HepG2 (cell line): ENCODE results near the gene OLFM1. TPM values are rescaled to one million over a fixed set of nuclear protein-coding genes. Genes with fewer than 3 reads are reported as not detected.

Source experiments
- ATAC-seq: fragments of 200-7000 bp; cut with Tn5 transposase; 3 replicates; pipeline ENCODE4 v1.9.1; 2020; ENCODE audit warnings: mild to moderate bottlenecking, moderate library complexity
- BruUV-seq: library from RNA; stranded (reverse); fragments of 400-500 nt; replicated peaks from 2 replicates; lab custom pipeline; 2021; lab: Mats Ljungman, UMichigan
- CTCF ChIA-PET: fragments of 300-600 bp; formaldehyde crosslinking; extraction: SDS; loops from one replicate; lab custom pipeline; 2021; ENCODE audit warnings: low total read pairs, inconsistent platforms, low intra/inter-chr PET ratio; lab: Yijun Ruan, JAX
- POLR2A ChIA-PET: fragments of 350-600 bp; sonication (Branson Sonifier 250); formaldehyde crosslinking; loops from one replicate; lab custom pipeline; 2020; ENCODE audit warnings: antibody characterized with exemption, inconsistent platforms; lab: Yijun Ruan, JAX
- DNase-seq: peaks from one replicate; pipeline ENCODE4 v3.0.0-alpha.2; 2015; ENCODE audit warnings: low spot score
- FAIRE-seq: peaks from 3 replicates; lab custom pipeline; 2011; peaks lifted over from hg19 to GRCh38; lab: Jason Lieb, UNC
- H2AFZ ChIP-seq: one replicate; pipeline ENCODE4 v1.6.1; 2011; ENCODE audit warnings: low read length, inconsistent platforms
- H3K27ac ChIP-seq: fragments of 300-600 bp; 3 replicates; pipeline ENCODE4 v1.8.0; 2011; ENCODE audit warnings: mixed run types, mild to moderate bottlenecking, mixed read lengths, low read length, inconsistent platforms; ENCODE audit not compliant: insufficient read depth; ENCODE audit errors: extremely low read length
- H3K27me3 ChIP-seq, 2 experiments: fragments of 200-600 bp in 1 of 2; 2 replicates in 1 of 2; 3 replicates in 1 of 2; pipeline versions ENCODE4 v1.6.0 to v1.8.0; 2011; ENCODE audit warnings: low read length in 2 of 2, mild to moderate bottlenecking in 2 of 2, moderate library complexity in 2 of 2, inconsistent platforms in 1 of 2; ENCODE audit not compliant: insufficient read depth in 2 of 2, control insufficient read depth in 1 of 2
- H3K36me3 ChIP-seq, 2 experiments: fragments of 200-600 bp in 1 of 2; replicated peaks in 1 of 2; 2 replicates in 1 of 2; 3 replicates in 1 of 2; pipeline versions ENCODE4 v1.5.1 to v1.8.0; 2011; ENCODE audit warnings: low read length in 2 of 2, inconsistent platforms in 1 of 2; ENCODE audit not compliant: insufficient read depth in 2 of 2, control insufficient read depth in 1 of 2
- H3K4me1 ChIP-seq: 2 replicates; pipeline ENCODE4 v1.5.1; 2012; ENCODE audit warnings: low read length, inconsistent platforms; ENCODE audit not compliant: insufficient read depth
- H3K4me2 ChIP-seq: 2 replicates; pipeline ENCODE4 v1.6.0; 2011; ENCODE audit warnings: low read depth, low read length, inconsistent platforms
- H3K4me3 ChIP-seq, 3 experiments: fragments of 200-600 bp in 1 of 3; sonication (generic), shearing (Covaris generic) in 1 of 3; replicated peaks in 1 of 3; 2 replicates each; pipeline ENCODE4 v1.5.1; 2011 to 2016; ENCODE audit warnings: low read length in 3 of 3, inconsistent platforms in 2 of 3, low read depth in 2 of 3, mild to moderate bottlenecking in 2 of 3, control low read depth in 1 of 3, mixed read lengths in 1 of 3; ENCODE audit not compliant: insufficient read depth in 1 of 3
- H3K79me2 ChIP-seq: one replicate; pipeline ENCODE4 v1.6.1; 2011; ENCODE audit warnings: low read length, inconsistent platforms; ENCODE audit not compliant: insufficient read depth
- H3K9ac ChIP-seq: 2 replicates; pipeline ENCODE4 v1.6.0; 2011; ENCODE audit warnings: mild to moderate bottlenecking, low read depth, low read length, inconsistent platforms; ENCODE audit not compliant: insufficient read depth
- H3K9me3 ChIP-seq: 2 replicates; pipeline ENCODE4 v1.5.1; 2012; ENCODE audit warnings: mild to moderate bottlenecking, low read length
- H4K20me1 ChIP-seq: 2 replicates; pipeline ENCODE4 v1.6.0; 2011; ENCODE audit warnings: inconsistent platforms, mild to moderate bottlenecking, low read length, moderate library complexity; ENCODE audit not compliant: insufficient read depth
- DPF2 ChIP-seq: sonication (generic); formaldehyde crosslinking; IDR thresholded peaks from 2 replicates; pipeline ENCODE4 v1.4.0; 2020; ENCODE audit warnings: mild to moderate bottlenecking, low read depth, missing genetic modification reagents, borderline replicate concordance
- HDAC1 ChIP-seq: sonication (generic); formaldehyde crosslinking; IDR thresholded peaks from 2 replicates; pipeline ENCODE4 v1.5.1; 2020; ENCODE audit warnings: mild to moderate bottlenecking, missing genetic modification reagents
- MBNL3 ChIP-seq: fragments of 250-450 bp; sonication (Bioruptor Pico); conservative IDR thresholded peaks from 2 replicates; pipeline ENCODE4 v1.8.0; 2022; ENCODE audit warnings: mild to moderate bottlenecking, inconsistent platforms
- NCOA1 ChIP-seq: sonication (generic); formaldehyde crosslinking; IDR thresholded peaks from 2 replicates; pipeline ENCODE4 v1.9.0; 2021; ENCODE audit warnings: missing genetic modification reagents
- NPAS2 ChIP-seq: sonication (generic); formaldehyde crosslinking; IDR thresholded peaks from 2 replicates; pipeline ENCODE4 v1.8.0; 2022; ENCODE audit warnings: mild to moderate bottlenecking, missing genetic modification reagents, borderline replicate concordance
- ZNF10 ChIP-seq: sonication (generic); formaldehyde crosslinking; IDR thresholded peaks from 2 replicates; pipeline ENCODE4 v1.4.0; 2020; ENCODE audit warnings: mild to moderate bottlenecking, low read depth, missing genetic modification reagents, borderline replicate concordance
- ZNF264 ChIP-seq: sonication (generic); formaldehyde crosslinking; IDR thresholded peaks from 2 replicates; pipeline ENCODE4 v1.4.0; 2020; ENCODE audit warnings: missing genetic modification reagents
- ZNF337 ChIP-seq: sonication (generic); formaldehyde crosslinking; IDR thresholded peaks from 2 replicates; pipeline ENCODE4 v1.5.1; 2020; ENCODE audit warnings: missing genetic modification reagents, low read depth, mild to moderate bottlenecking, borderline replicate concordance
- ZNF354B ChIP-seq: sonication (generic); formaldehyde crosslinking; IDR thresholded peaks from 2 replicates; pipeline ENCODE4 v1.8.0; 2022; ENCODE audit warnings: mild to moderate bottlenecking, missing genetic modification reagents
- ZNF496 ChIP-seq: sonication (generic); formaldehyde crosslinking; IDR thresholded peaks from 2 replicates; pipeline ENCODE4 v1.8.1; 2023; ENCODE audit warnings: mild to moderate bottlenecking, moderate library complexity, missing genetic modification reagents; ENCODE audit not compliant: insufficient replicate concordance
- ZNF510 ChIP-seq: sonication (generic); formaldehyde crosslinking; IDR thresholded peaks from 2 replicates; pipeline ENCODE4 v1.4.0; 2020; ENCODE audit warnings: low read depth, mild to moderate bottlenecking, missing genetic modification reagents
- ZNF776 ChIP-seq: sonication (generic); formaldehyde crosslinking; IDR thresholded peaks from 2 replicates; pipeline ENCODE4 v1.4.0; 2020; ENCODE audit warnings: mild to moderate bottlenecking, missing genetic modification reagents
- WGBS: methylation state at CpG from one replicate; pipeline ENCODE4 v1.1.6; 2017; ENCODE audit warnings: low lambda C conversion rate; 5-methylcytosine and 5-hydroxymethylcytosine counted together
- in situ Hi-C: cut with HindIII; loops from 2 replicates; pipeline ENCODE4 v1.10.0; 2017; ENCODE audit warnings: low pct_unique_long_range_greater_than_20kb; ENCODE audit not compliant: extremely low pct_ligation_motif_present
- intact Hi-C: fragments of 100-400 bp; cut with micrococcal nuclease; formaldehyde crosslinking; loops from one replicate; pipeline ENCODE4 v1.10.0; 2022; ENCODE audit not compliant: unreplicated experiment
- polyA plus RNA-seq, 8 experiments: library from polyadenylated mRNA; depleted of rRNA in 3 of 8; stranded (reverse) in 7 of 8; unstranded in 1 of 8; fragments of >200 nt; fragmentation: Illumina TruSeq in 4 of 8; extraction: Trizol in 4 of 8; gene quantifications; 2 replicates each; pipeline versions ENCODE4 v1.2.1 to v1.2.3, GENCODE V29; 2011 to 2016; ENCODE audit warnings: low read depth in 4 of 8, missing spikeins in 1 of 8, mixed read lengths in 1 of 8; ENCODE audit not compliant: insufficient read depth in 1 of 8
- total RNA-seq, 5 experiments: library from RNA; depleted of rRNA; stranded (reverse); fragments of >200 nt; fragmentation: Illumina TruSeq; extraction: Trizol; gene quantifications; 2 replicates each; pipeline ENCODE4 v1.2.3, GENCODE V29; 2016; ENCODE audit warnings: low read depth in 1 of 5

OLFM1 gene
- total and polyA plus RNA-seq, 2 of the 13 experiments (the other 11 are each of a cell fraction or from before 2014, with no cell fraction given) = not detected

DNA sequence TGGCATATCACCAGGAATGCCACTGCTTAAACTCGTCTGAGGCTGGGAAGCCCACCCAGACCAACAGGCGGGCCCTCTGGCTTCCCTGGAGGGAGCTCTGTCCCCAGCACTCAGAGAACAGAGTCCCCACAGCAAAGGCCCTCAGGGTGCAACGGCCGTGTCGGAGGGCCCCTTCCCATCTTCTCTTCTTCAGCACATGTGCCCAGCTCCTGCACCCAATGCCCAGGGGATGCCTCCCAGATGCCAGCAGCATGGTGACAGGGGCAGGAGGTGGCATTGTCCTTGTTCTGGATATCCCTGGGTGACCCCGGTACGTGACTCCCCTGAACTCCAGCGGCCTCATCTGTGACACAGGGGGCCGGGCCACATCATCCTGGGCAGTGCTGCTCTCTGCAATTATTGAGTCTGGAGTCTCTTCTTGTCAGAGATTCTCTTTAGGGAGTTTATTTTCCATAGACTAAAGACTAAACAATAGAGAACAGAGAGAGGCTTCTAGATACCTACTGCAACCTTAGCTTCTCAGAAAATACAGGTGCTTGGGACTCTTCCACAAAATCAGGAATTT lies 13.6 kb upstream of the OLFM1 start:
- TF ChIP-seq DPF2 (no peak), ZNF337 (CRISPR knock-in tag) (no peak), MBNL3 (CRISPR knock-in tag) (no peak), HDAC1 (CRISPR knock-in tag) (no peak), ZNF496 (CRISPR knock-in tag) (no peak), ZNF354B (CRISPR knock-in tag) (no peak), ZNF264 (no peak), NPAS2 (CRISPR knock-in tag) (no peak), ZNF510 (no peak), ZNF776 (CRISPR knock-in tag) (no peak), ZNF10 (no peak), NCOA1 (CRISPR knock-in tag) (no peak)
- in situ Hi-C loops = no loop called here
- Histone ChIP-seq H3K79me2 (no peaks in the 10 kb centered on the region), H3K27me3 (peaks cover 2 to 61% of the 10 kb centered on the region in 2 experiments; a peak in 3 of 5 replicates), H3K4me1 (0 out of 2 replicates have a peak, but pooled peaks cover 7% of the 10 kb centered on the region), H3K9ac (no peak overlapping the region), H4K20me1 (peaks cover 6% of the 10 kb centered on the region; the same call in 1 of the 2 replicates), H3K4me2 (no peak overlapping the region), H3K27ac (no peak overlapping the region), H3K36me3 (no peaks in the 10 kb centered on the region), H3K9me3 (no peaks in the 10 kb centered on the region), H3K4me3 (no peak overlapping the region), H2AFZ (no peak overlapping the region)
- intact Hi-C loops = no loop called here
- WGBS = 8% methylated on average over 6 of the region's 9 CpGs
- CTCF ChIA-PET = no interaction called here
- ATAC-seq = no peak
- BruUV-seq = no TSS peak
- POLR2A ChIA-PET = no interaction called here
- no peak for DNase-seq
- FAIRE-seq = no peak
